Measurements from ENCODE around the gene CRACR2A. TPM values are rescaled to one million over a fixed set of nuclear protein-coding genes. Genes with fewer than 3 reads are reported as not detected.
A peak's percentile ranks its signal among the peaks of the same experiment; 100 is the strongest.

Gene CRACR2A
- polyA plus RNA-seq, 6 donors from 2014 or later = 6.5 to 20.8 (median 7.8) TPM; not detected in 1

DNA sequence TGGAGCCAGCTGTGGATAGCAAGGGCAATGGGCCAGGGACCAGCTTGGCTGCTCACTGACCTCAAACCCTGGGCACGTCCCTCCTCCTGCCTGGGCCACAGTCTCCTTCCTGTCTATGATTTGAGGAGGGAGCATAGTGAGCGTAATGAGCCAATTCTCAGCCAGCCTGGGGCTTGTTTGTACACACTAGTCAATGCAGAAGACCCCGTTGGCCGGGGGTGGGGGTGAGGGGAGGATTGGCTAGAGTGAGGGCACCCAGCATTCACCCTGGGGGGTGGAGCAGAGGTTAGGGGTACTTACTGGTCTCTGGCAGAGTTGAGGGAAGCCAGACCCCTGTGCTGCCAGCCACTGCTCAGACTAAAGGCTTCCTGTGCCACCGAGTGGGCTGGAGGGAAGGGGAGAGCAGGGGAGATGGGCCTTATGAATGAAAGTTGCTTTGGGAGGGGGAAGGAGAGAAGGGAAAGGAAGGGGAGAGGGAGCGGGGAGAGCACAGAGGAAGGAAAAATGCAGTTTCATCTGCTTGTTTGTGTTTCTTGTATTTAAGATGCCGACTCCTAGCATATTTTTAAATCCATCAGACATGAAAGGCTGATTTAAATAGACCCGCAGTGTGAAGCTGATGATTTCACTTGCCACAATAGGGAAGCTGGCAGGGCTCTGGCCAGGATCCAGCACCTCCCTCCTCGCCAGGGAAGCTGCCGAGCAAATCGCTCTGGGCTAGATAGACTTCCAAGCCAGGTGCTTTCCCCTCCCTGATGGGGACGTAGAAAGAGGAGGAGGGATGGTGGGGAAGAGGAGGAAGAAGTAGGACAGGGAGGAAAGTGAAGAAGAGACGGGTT, 147.9 kb downstream of the CRACR2A start:
- DNase-seq (no peak), ATAC-seq (ENCODE audit: low read depth in 2 of 2) (no peak)
- Mint-ChIP-seq H3K36me3 (peaks cover 13 to 17% of the 10 kb centered on the region in 2 donors), H3K9me3 (peaks cover 8 to 12% (median 9%) of the 10 kb centered on the region in 7 donors), H3K4me1 (peaks cover 5 to 22% (median 10%) of the 10 kb centered on the region in 3 donors), H3K27me3 (peaks cover 0 to 19% (median 10%) of the 10 kb centered on the region in 3 donors), H3K27ac (peak overlapping the region in 4 of 6 donors; percentile 7 to 85 (median 33)), H3K4me3 (no peak overlapping the region)

DNA sequence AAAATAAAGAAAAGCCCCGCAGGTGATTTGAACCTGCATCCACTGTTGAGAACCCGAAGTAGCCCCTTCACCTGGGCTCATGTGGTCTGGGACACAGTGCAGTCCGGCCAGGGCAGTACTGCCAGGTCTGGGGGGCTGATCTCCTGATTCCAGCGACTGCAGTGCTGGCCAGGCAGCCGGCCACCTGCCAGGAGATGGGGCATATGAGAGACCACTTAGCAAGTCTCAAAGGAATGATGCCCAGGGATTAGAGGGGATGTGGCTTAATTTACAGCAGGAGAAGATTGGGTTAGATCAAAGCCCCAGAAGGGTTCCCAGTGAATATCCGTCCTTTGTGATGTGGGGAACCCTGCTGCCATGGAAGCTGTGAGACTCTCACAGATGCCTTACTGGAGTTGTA, 148.6 kb downstream of the CRACR2A start:
- H3K9me3 Mint-ChIP-seq = peaks cover 3 to 7% (median 4%) of the 10 kb centered on the region in 7 donors
- peak overlapping the region in 2 of 6 donors; percentile 12 to 42 for H3K27ac Mint-ChIP-seq

DNA sequence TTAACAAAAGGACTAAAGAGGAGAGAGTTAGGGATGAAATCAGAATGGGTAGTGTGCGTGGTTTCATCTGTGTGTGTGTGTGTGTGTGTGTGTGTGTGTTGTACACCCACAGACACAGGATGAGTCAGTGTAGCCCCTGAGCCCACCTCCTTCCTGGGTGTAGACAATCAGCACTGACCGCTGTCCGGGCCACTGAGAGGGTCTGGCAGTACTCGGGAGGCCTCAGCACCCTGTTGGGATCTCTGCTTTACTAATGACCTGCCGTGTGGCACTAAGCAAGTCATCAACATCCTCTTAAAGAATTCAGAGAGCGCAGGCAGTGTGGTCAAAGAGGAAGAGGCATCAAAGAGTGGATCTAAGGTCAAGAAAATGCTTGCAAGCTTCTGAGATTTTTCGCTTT, 149.3 kb downstream of the CRACR2A start:
- H3K4me1 Mint-ChIP-seq = peaks cover 0 to 15% (median 4%) of the 10 kb centered on the region in 3 donors
- DNase-seq (no peak), ATAC-seq (ENCODE audit: low read depth in 2 of 2) (no peak)
- peaks cover 0 to 5% of the 10 kb centered on the region in 2 donors for H3K36me3 Mint-ChIP-seq
- peaks cover 4 to 26% (median 10%) of the 10 kb centered on the region in 3 donors for H3K27me3 Mint-ChIP-seq
- H3K9me3 Mint-ChIP-seq = peaks cover 0 to 2% (median 0%) of the 10 kb centered on the region in 7 donors
- H3K27ac Mint-ChIP-seq = no peak overlapping the region
- H3K4me3 Mint-ChIP-seq = peak overlapping the region in 1 of 8 donors; percentile 63

More for the DNA sequence above, 148.6 kb downstream of the CRACR2A start:
- H3K27me3 Mint-ChIP-seq = peaks cover 0 to 19% (median 10%) of the 10 kb centered on the region in 3 donors
- no peak for DNase-seq
- peaks cover 6 to 10% of the 10 kb centered on the region in 2 donors for H3K36me3 Mint-ChIP-seq
- no peak for ATAC-seq (ENCODE audit: low read depth in 2 of 2)
- no peak overlapping the region for H3K4me3 Mint-ChIP-seq
- peaks cover 5 to 22% (median 9%) of the 10 kb centered on the region in 3 donors for H3K4me1 Mint-ChIP-seq

DNA sequence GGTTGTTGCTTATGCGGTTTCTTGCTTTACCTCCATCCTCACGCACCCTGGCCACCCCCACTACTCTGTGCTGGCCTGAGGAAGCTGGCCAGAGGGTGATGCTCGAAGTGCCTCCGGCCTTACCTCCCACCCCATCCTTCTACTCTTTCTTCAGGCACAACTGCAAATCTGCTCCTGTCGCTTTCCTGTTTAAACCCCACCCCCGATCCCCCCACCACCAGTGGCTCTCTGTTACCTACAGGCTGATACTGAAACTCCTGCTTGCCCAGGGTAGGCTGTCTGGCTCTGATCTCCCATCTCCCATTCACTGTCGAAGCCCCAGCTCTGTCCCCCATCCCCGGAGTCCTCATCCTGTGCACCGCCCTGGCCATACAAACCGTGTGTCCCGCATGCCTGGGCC, 150.4 kb downstream of the CRACR2A start:
- peaks cover 0 to 2% (median 0%) of the 10 kb centered on the region in 7 donors for H3K9me3 Mint-ChIP-seq
- no peak overlapping the region for H3K27ac Mint-ChIP-seq
- peaks cover 5 to 29% (median 10%) of the 10 kb centered on the region in 3 donors for H3K27me3 Mint-ChIP-seq
- peaks cover 0 to 9% (median 4%) of the 10 kb centered on the region in 3 donors for H3K4me1 Mint-ChIP-seq
- DNase-seq (no peak), ATAC-seq (ENCODE audit: low read depth in 2 of 2) (no peak)
- peaks cover 0 to 5% of the 10 kb centered on the region in 2 donors for H3K36me3 Mint-ChIP-seq
- no peak overlapping the region for H3K4me3 Mint-ChIP-seq

DNA sequence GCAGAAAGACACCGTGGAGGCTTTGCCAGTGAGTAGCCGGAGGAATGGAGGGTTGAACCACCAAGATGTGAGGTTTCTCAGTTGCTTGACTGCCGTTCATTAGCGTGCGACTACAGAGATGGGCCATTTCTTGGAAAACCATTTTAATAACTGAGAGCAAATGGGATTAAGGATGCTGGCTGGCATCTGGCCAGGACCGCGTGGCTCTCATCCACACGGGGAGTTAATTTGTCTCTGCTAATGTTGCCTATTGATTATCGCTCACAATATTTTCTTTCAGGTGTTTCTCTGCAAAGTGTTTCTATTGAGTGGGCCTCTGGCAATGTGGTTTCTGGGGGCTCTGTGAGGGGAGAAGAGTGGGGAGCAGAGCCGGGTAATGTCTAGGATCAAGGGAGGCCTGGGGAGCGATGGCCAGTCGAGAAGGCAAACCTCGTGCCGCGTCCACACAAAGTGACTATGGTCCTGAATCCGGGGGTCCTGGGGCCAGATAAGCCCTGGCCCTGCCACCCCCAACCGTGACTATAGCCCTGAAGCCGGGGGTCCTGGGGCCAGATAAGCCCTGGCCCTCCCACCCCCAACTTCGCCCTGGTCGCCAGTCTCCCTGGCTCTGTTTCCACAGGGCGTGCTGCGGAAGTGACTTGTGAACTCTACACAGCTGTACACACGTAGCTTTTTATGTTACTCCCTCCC, 151.3 kb downstream of the CRACR2A start:
- DNase-seq = no peak
- peaks cover 0 to 2% (median 0%) of the 10 kb centered on the region in 7 donors for H3K9me3 Mint-ChIP-seq
- H3K4me3 Mint-ChIP-seq = no peak overlapping the region
- no peaks in the 10 kb centered on the region for H3K36me3 Mint-ChIP-seq
- H3K27ac Mint-ChIP-seq = no peak overlapping the region
- H3K27me3 Mint-ChIP-seq = peaks cover 5 to 29% (median 10%) of the 10 kb centered on the region in 3 donors
- no peak for ATAC-seq (ENCODE audit: low read depth in 2 of 2)
- H3K4me1 Mint-ChIP-seq = peaks cover 0 to 9% (median 4%) of the 10 kb centered on the region in 3 donors

DNA sequence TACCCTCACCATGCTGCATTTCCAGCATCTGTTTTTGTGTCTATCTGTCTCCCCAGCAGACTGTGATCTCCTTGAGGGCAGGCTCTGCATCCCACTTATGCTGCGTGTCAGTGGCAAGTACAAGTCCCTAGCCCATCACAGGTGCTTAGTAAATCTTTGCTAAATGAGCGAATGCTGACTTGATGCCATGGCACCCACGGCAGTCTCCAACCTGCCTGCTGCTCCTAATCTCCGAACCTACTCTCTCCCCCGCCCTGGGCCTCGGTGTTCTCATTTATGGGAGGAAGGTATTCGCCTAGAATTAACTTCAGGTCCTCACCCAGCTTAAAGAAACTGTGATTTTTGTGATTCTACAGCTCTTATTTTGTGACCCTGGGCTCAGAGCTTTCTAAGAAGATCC, 152.0 kb downstream of the CRACR2A start:
- H3K9me3 Mint-ChIP-seq = peaks cover 0 to 2% (median 0%) of the 10 kb centered on the region in 7 donors
- no peaks in the 10 kb centered on the region for H3K36me3 Mint-ChIP-seq
- ATAC-seq (ENCODE audit: low read depth in 2 of 2) = no peak
- H3K4me3 Mint-ChIP-seq = no peak overlapping the region
- peaks cover 5 to 33% (median 15%) of the 10 kb centered on the region in 3 donors for H3K27me3 Mint-ChIP-seq
- peaks cover 0 to 9% (median 4%) of the 10 kb centered on the region in 3 donors for H3K4me1 Mint-ChIP-seq
- DNase-seq = no peak
- peak overlapping the region in 1 of 6 donors; percentile 32 for H3K27ac Mint-ChIP-seq

DNA sequence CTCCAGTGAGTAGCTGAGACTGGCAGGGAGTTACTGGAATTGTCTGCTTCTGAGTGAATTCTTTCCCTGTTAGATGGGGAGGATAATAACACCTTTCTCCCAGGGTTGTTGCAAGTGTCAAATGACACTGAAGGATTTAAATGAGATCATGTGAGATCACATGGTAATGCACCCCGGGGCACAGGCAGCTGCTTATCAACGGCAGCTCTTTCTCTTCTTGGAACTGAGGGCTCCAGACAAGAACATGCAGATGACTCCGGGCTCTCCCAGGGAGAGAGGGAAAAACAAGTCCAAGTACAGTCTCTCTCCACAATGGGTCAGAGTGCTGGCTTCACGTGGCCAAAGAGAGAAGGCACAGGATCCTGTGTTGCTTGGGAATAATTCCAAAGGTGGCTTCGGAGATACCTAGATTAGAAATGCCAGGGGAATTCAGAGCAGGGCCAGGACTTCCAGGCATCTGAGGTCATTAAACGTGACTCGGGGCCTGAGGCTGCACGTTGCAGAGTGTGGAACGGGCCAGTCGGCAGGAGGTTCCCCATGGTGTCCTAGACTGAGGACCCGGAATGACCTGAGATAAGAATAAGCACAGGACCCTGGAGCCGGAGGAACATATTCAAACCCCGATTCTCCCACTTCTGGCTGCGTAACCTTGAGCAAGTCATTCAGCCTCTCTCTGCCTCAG, 152.7 kb downstream of the CRACR2A start:
- DNase-seq = no peak
- Mint-ChIP-seq H3K4me3 (peak overlapping the region in 1 of 8 donors; percentile 3), H3K9me3 (peaks cover 0 to 2% (median 0%) of the 10 kb centered on the region in 7 donors)

DNA sequence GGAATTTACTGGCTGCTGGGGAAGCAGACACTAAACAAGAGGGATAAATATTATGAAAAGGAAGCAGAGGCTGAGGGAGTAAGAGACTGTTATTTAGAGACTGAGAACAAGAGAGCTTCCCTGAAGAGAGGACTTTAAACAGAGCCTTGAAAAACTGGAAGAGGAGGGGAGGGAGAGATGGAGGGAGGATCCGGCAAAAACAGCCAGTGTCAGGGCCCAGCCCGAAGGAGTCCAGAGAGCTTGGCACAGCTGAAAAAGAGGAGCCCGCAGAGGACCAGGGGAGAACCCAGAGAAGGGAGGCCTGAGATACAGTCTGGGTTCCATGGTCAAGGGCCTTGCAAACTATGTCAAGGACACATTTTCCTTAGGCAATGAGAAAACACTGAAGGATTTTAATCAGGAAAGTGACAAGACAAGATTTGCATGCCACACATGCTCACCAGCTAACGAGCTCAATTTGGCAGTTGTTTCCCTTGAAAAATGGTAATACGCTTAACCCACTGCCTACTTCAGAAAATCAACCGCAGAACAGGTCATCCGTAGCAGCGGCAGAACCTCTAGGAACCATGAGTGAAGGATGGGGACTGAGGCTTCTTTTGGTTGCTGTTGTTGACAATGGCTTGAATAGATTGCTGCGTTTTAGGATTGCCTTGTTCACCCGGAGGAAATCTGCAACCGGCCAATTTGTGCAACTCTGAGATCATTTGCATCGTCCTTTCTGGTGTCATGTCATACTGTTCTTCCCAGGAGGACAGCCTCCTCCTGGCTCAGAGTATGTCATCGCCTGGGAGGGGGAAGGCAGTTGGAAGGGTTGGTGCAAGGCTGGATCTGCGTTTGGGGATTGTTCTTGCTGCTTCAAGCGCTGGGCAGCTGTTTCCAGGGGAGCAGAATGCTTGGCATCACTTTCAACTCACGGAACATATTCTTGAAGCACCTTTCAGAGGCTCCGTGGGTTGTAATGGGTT, 153.7 kb downstream of the CRACR2A start:
- DNase-seq = no peak
- Mint-ChIP-seq H3K36me3 (no peaks in the 10 kb centered on the region), H3K27ac (no peak overlapping the region), H3K27me3 (peaks cover 5 to 34% (median 22%) of the 10 kb centered on the region in 3 donors), H3K9me3 (peaks cover 0 to 2% (median 0%) of the 10 kb centered on the region in 7 donors), H3K4me3 (no peak overlapping the region), H3K4me1 (no peaks in the 10 kb centered on the region)
- ATAC-seq (ENCODE audit: low read depth in 2 of 2) = no peak

More for the DNA sequence above, 152.7 kb downstream of the CRACR2A start:
- ATAC-seq (ENCODE audit: low read depth in 2 of 2) = no peak
- peaks cover 0 to 7% (median 4%) of the 10 kb centered on the region in 3 donors for H3K4me1 Mint-ChIP-seq
- H3K27ac Mint-ChIP-seq = no peak overlapping the region
- no peaks in the 10 kb centered on the region for H3K36me3 Mint-ChIP-seq
- H3K27me3 Mint-ChIP-seq = peaks cover 5 to 38% (median 22%) of the 10 kb centered on the region in 3 donors

DNA sequence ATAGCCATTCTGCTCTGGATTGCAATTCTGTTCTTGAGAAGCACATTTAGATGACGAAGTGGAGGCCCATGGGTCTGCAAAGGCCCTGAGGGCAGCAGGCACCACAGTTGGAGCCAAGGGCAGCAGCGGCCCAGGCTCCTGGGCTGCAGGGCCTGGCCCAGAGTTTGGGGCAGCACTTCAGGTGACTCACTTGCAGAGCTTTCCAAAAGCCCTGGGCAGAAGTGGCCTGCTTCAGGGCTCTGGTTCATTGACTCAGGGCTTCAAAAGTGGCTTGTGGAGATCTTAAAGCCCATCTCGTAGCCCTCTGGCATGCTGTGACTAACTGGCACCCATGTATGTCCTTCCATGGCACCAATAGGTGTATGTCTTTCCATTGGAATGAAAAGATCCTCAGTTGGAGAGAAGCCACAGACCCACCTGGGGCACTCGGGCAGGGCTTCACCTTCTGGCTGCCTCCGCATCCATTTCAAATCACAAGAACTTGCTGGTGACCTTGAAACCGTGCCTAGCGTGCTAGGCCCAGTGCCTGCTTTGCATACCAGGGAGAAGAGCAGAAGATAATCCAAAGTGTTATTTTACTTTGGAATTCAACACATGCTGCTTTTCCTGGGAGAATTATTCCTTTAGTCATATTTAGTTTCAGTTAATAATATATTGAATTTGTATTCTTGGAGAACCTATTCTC, 155.2 kb downstream of the CRACR2A start:
- Mint-ChIP-seq H3K4me1 (no peaks in the 10 kb centered on the region), H3K27me3 (peaks cover 9 to 44% (median 26%) of the 10 kb centered on the region in 3 donors)
- no peak for DNase-seq

DNA sequence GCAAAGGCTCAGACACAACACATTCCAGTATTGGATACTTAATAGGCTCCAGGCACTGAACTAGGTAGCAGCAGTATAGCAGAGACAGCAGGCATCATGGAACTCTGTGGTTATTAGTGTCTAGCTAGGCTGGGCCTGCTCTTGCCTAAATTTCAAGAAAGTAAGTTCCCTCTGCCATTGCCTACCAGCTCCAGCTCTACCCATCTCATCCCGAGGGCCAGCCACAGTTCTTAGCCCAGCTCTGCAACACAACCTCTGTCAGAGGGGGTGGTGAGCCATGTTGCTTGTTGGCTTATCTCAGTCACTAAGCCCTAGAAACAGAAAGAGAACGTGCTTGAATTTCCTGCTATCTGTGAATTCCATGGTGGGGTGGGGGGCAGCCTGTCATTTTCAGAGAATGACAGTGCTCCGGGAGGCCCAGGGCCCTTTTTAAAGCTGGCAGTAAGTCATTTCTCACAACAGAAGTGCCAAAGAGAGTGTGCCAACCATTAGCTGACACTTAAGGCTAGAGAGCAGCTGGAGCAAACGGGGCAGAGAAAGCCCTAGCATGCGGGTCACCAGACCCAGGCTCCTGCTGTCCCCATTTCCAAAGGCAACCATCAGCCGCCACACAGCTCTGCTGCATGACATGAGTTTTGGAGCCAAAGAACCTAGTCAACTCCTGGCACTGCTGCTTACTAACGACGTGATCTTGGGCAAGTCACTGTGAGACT, 156.1 kb downstream of the CRACR2A start:
- Mint-ChIP-seq H3K9me3 (peaks cover 0 to 3% (median 0%) of the 10 kb centered on the region in 7 donors), H3K27ac (no peak overlapping the region), H3K4me3 (no peak overlapping the region), H3K27me3 (peaks cover 9 to 44% (median 26%) of the 10 kb centered on the region in 3 donors), H3K4me1 (no peaks in the 10 kb centered on the region), H3K36me3 (no peaks in the 10 kb centered on the region)
- ATAC-seq (ENCODE audit: low read depth in 2 of 2) (no peak), DNase-seq (no peak)

More for the DNA sequence above, 155.2 kb downstream of the CRACR2A start:
- H3K36me3 Mint-ChIP-seq = no peaks in the 10 kb centered on the region
- peaks cover 0 to 3% (median 0%) of the 10 kb centered on the region in 7 donors for H3K9me3 Mint-ChIP-seq
- H3K27ac Mint-ChIP-seq = no peak overlapping the region
- ATAC-seq (ENCODE audit: low read depth in 2 of 2) = no peak
- H3K4me3 Mint-ChIP-seq = no peak overlapping the region

DNA sequence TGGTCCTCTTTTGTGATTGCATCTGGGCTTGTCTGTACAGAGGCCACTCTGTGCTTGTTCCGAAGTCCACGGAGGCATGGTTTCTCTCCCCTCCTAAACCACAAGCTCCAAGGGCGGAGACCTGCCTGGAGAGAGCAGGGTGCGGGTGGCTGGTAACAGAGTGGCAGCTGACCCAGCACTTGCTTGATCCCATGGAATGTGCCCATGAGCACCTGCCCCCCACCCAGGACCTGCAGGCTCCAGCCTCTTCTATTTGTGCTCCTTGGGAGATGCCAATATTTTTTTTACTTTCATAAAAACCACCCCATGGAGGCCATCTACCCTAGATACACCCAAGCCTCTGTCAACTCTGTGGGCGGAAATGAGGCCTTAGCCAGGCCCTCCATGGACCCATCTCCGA, 157.2 kb downstream of the CRACR2A start:
- H3K9me3 Mint-ChIP-seq = peaks cover 0 to 2% (median 0%) of the 10 kb centered on the region in 7 donors
- H3K4me1 Mint-ChIP-seq = no peaks in the 10 kb centered on the region
- DNase-seq = no peak
- ATAC-seq (ENCODE audit: low read depth in 2 of 2) = no peak
- peaks cover 14 to 43% (median 20%) of the 10 kb centered on the region in 3 donors for H3K27me3 Mint-ChIP-seq
- no peak overlapping the region for H3K27ac Mint-ChIP-seq
- no peaks in the 10 kb centered on the region for H3K36me3 Mint-ChIP-seq
- no peak overlapping the region for H3K4me3 Mint-ChIP-seq
